Liver (tissue), 9 donors: ENCODE measurements around the gene NUDT21. TPM values are rescaled to one million over a fixed set of nuclear protein-coding genes. Genes with fewer than 3 reads are reported as not detected.

ENCODE experiments used
- DNase-seq: peaks from one replicate; pipeline ENCODE4 v3.0.0-alpha.2; 2017; ENCODE audit warnings: low spot score
- H3K27ac ChIP-seq, 2 donors: one replicate each; pipeline ENCODE4 v1.7.0; 2013; ENCODE audit warnings: inconsistent platforms in 2 of 2, low read length in 2 of 2, control low read depth in 1 of 2, low read depth in 1 of 2, mild to moderate bottlenecking in 1 of 2
- H3K27me3 ChIP-seq, 4 donors: one replicate each; pipeline versions ENCODE4 v1.6.1 to v1.7.0; 2013; ENCODE audit warnings: low read length in 3 of 4, inconsistent platforms in 1 of 4, mild to moderate bottlenecking in 1 of 4, moderate library complexity in 1 of 4; ENCODE audit not compliant: control insufficient read depth in 4 of 4, insufficient read depth in 4 of 4
- H3K36me3 ChIP-seq, 4 donors: one replicate each; pipeline versions ENCODE4 v1.6.1 to v1.7.0; 2013; ENCODE audit warnings: low read length in 3 of 4, mild to moderate bottlenecking in 3 of 4, low read depth in 1 of 4, moderate library complexity in 1 of 4; ENCODE audit not compliant: control insufficient read depth in 4 of 4, insufficient read depth in 3 of 4
- H3K4me1 ChIP-seq, 4 donors: one replicate each; pipeline versions ENCODE4 v1.6.1 to v1.7.0; 2013; ENCODE audit warnings: low read length in 3 of 4, mild to moderate bottlenecking in 3 of 4, moderate library complexity in 1 of 4; ENCODE audit not compliant: control insufficient read depth in 4 of 4, insufficient read depth in 4 of 4
- H3K4me3 ChIP-seq, 3 donors: one replicate each; pipeline versions ENCODE4 v1.6.1 to v1.7.0; 2013; ENCODE audit warnings: low read length in 3 of 3, control low read depth in 1 of 3, low read depth in 1 of 3, mild to moderate bottlenecking in 1 of 3
- H3K9ac ChIP-seq, 2 donors: one replicate each; pipeline ENCODE4 v1.7.0; 2013; ENCODE audit warnings: low read length in 2 of 2, mild to moderate bottlenecking in 2 of 2, moderate library complexity in 2 of 2, control low read depth in 1 of 2, low read depth in 1 of 2
- H3K9me3 ChIP-seq, 4 donors: one replicate each; pipeline versions ENCODE4 v1.6.1 to v1.7.0; 2013; ENCODE audit warnings: low read length in 3 of 4; ENCODE audit not compliant: control insufficient read depth in 4 of 4
- ATF3 ChIP-seq: IDR thresholded peaks from 2 replicates; pipeline ENCODE4 v1.6.1; 2016; ENCODE audit warnings: antibody characterized with exemption
- CTCF ChIP-seq: fragments of 150-350 bp; IDR thresholded peaks from 2 replicates; pipeline ENCODE4 v1.5.1; 2017; ENCODE audit warnings: improper control_type of control experiment, low read depth, low read length; ENCODE audit not compliant: missing input control
- EGR1 ChIP-seq, 2 donors: IDR thresholded peaks; 2 replicates each; pipeline ENCODE4 v1.6.1; 2016 to 2018; ENCODE audit warnings: antibody characterized with exemption in 2 of 2, low read depth in 2 of 2
- FOXA1 ChIP-seq: IDR thresholded peaks from 2 replicates; pipeline ENCODE4 v1.6.1; 2016; ENCODE audit warnings: antibody characterized with exemption
- FOXA2 ChIP-seq: IDR thresholded peaks from 2 replicates; pipeline ENCODE4 v1.6.1; 2016; ENCODE audit warnings: antibody characterized with exemption
- GABPA ChIP-seq, 2 donors: IDR thresholded peaks in 1 of 2; conservative IDR thresholded peaks in 1 of 2; 2 replicates each; pipeline ENCODE4 v1.6.1; 2016; ENCODE audit warnings: antibody characterized with exemption in 2 of 2, mild to moderate bottlenecking in 1 of 2, moderate library complexity in 1 of 2
- HNF4A ChIP-seq, 2 donors: conservative IDR thresholded peaks; 2 replicates each; pipeline ENCODE4 v1.6.1; 2016; ENCODE audit warnings: antibody characterized with exemption in 2 of 2, mild to moderate bottlenecking in 2 of 2
- HNF4G ChIP-seq: IDR thresholded peaks from 2 replicates; pipeline ENCODE4 v1.6.1; 2016; ENCODE audit warnings: antibody characterized with exemption
- JUND ChIP-seq, 2 donors: IDR thresholded peaks; 2 replicates each; pipeline ENCODE4 v1.6.1; 2016; ENCODE audit warnings: antibody characterized with exemption in 2 of 2
- MAX ChIP-seq: IDR thresholded peaks from 2 replicates; pipeline ENCODE4 v1.6.1; 2016; ENCODE audit warnings: antibody characterized with exemption
- NR2F2 ChIP-seq: IDR thresholded peaks from 2 replicates; pipeline ENCODE4 v1.6.1; 2016; ENCODE audit warnings: antibody characterized with exemption
- RAD21 ChIP-seq, 2 donors: IDR thresholded peaks; 2 replicates each; pipeline ENCODE4 v1.6.1; 2016; ENCODE audit warnings: antibody characterized with exemption in 2 of 2, mild to moderate bottlenecking in 2 of 2
- REST ChIP-seq: IDR thresholded peaks from 2 replicates; pipeline ENCODE4 v1.6.1; 2016; ENCODE audit warnings: antibody characterized with exemption, mild to moderate bottlenecking
- RXRA ChIP-seq, 2 donors: IDR thresholded peaks; 2 replicates each; pipeline ENCODE4 v1.6.1; 2017 to 2018; ENCODE audit warnings: antibody characterized with exemption in 2 of 2, mild to moderate bottlenecking in 1 of 2
- SP1 ChIP-seq: IDR thresholded peaks from 2 replicates; pipeline ENCODE4 v1.6.1; 2018; ENCODE audit warnings: antibody characterized with exemption, mild to moderate bottlenecking
- TAF1 ChIP-seq: conservative IDR thresholded peaks from 2 replicates; pipeline ENCODE4 v1.6.1; 2016; ENCODE audit warnings: antibody characterized with exemption, mild to moderate bottlenecking
- YY1 ChIP-seq: IDR thresholded peaks from 2 replicates; pipeline ENCODE4 v1.6.1; 2016; ENCODE audit warnings: antibody characterized with exemption, mild to moderate bottlenecking
- ZBTB33 ChIP-seq: IDR thresholded peaks from 2 replicates; pipeline ENCODE4 v1.6.1; 2016; ENCODE audit warnings: antibody characterized with exemption
- WGBS: extraction: QIAGEN DNeasy Blood & Tissue Kit; methylation state at CpG from one replicate; pipeline ENCODE4 v1.1.7; 2013; 5-methylcytosine and 5-hydroxymethylcytosine counted together
- polyA plus RNA-seq, 2 donors: library from polyadenylated mRNA; stranded (reverse) in 1 of 2; unstranded in 1 of 2; fragments of 200-250 nt in 1 of 2; fragments of >200 nt in 1 of 2; fragmentation: Nextera tagmentation in 1 of 2; extraction: Ambion mirVana in 1 of 2; gene quantifications; one replicate each; pipeline versions ENCODE4 v1.2.1 to v1.2.3, GENCODE V29; 2013 to 2015
- total RNA-seq, 2 donors: library from RNA; depleted of rRNA; stranded (reverse); fragments of >200 nt; gene quantifications; one replicate each; pipeline ENCODE4 v1.2.3, GENCODE V29; 2014
- donor health status: healthy.
- donor health status: healthy.
- donor health status: healthy.
- donor health status: healthy.
- donor health status: healthy.

Gene NUDT21
- total and polyA plus RNA-seq, 4 donors: 19.3 to 43.9 (median 27.2) TPM

GRCh38 chr16:56411624-56412023 lies 39.5 kb downstream of the NUDT21 start:
- H3K27ac ChIP-seq: peak overlapping the region in 1 of 2 donors; percentile 12
- DNase-seq: no peak
- TF ChIP-seq YY1: peak; percentile 28
- TF ChIP-seq SP1: peak; percentile 74
- peak in 1 of 2 donors; percentile 12 for TF ChIP-seq RAD21 (IDR thresholded peaks at IDR 0.05)
- peak in 1 of 2 donors; percentile 40 for TF ChIP-seq JUND (IDR thresholded peaks at IDR 0.05)
- no peak for TF ChIP-seq NR2F2
- peak; percentile 72 to 77 for TF ChIP-seq RXRA (IDR thresholded peaks at IDR 0.05)
- no peak for TF ChIP-seq TAF1
- no peak for TF ChIP-seq EGR1 (IDR thresholded peaks at IDR 0.05; ENCODE audit: low read depth in 2 of 2)
- TF ChIP-seq GABPA (IDR thresholded peaks at IDR 0.05 in 1 of 2, conservative IDR thresholded peaks at IDR 0.05 in 1 of 2): no peak
- TF ChIP-seq FOXA1: no peak
- TF ChIP-seq CTCF: peak; percentile 36
- TF ChIP-seq HNF4A (conservative IDR thresholded peaks at IDR 0.05): peak; percentile 45 to 61
- TF ChIP-seq FOXA2: no peak
- H3K36me3 ChIP-seq: peaks cover 4 to 19% (median 12%) of the 10 kb centered on the region in 4 donors
- no peaks in the 10 kb centered on the region for H3K27me3 ChIP-seq
- no peak overlapping the region for H3K9ac ChIP-seq
- H3K4me3 ChIP-seq: no peak overlapping the region
- H3K9me3 ChIP-seq: no peaks in the 10 kb centered on the region
- WGBS: 29% methylated on average over 2 of the region's 2 CpGs
- peaks cover 8 to 36% (median 20%) of the 10 kb centered on the region in 4 donors for H3K4me1 ChIP-seq

- Histone ChIP-seq H3K27me3 (no peaks in the 10 kb centered on the region), H3K9me3 (no peaks in the 10 kb centered on the region), H3K27ac (no peak overlapping the region), H3K4me3 (no peak overlapping the region), H3K36me3 (peaks cover 2 to 19% (median 12%) of the 10 kb centered on the region in 4 donors), H3K4me1 (peaks cover 6 to 32% (median 20%) of the 10 kb centered on the region in 4 donors), H3K9ac (no peak overlapping the region)
- 89% methylated on average over 5 of the region's 5 CpGs for whole genome bisulfite sequencing
- no peak for DNase-seq
- TF ChIP-seq YY1 (no peak), RAD21 (IDR thresholded peaks at IDR 0.05) (no peak), REST (no peak)
Observed at GRCh38 chr16:56411123-56411522, 40.0 kb downstream of the NUDT21 start.

- DNase-seq: no peak
- Histone ChIP-seq H3K9ac (no peak overlapping the region), H3K36me3 (peaks cover 2 to 33% (median 21%) of the 10 kb centered on the region in 4 donors)
- peak; percentile 53 for TF ChIP-seq YY1
- TF ChIP-seq RAD21 (IDR thresholded peaks at IDR 0.05): peak; percentile 11 to 52
- TF ChIP-seq NR2F2: no peak
- TF ChIP-seq ZBTB33: no peak
- peak; percentile 22 for TF ChIP-seq FOXA1
- TF ChIP-seq ATF3: peak; percentile 74
- TF ChIP-seq MAX: peak; percentile 64
- peak; percentile 59 to 81 for TF ChIP-seq JUND (IDR thresholded peaks at IDR 0.05)
- no peak for TF ChIP-seq TAF1
- peak; percentile 37 to 61 for TF ChIP-seq RXRA (IDR thresholded peaks at IDR 0.05)
- TF ChIP-seq HNF4G: peak; percentile 54
- TF ChIP-seq FOXA2: no peak
- no peak for TF ChIP-seq CTCF
- peak; percentile 43 for TF ChIP-seq SP1
Observed at GRCh38 chr16:56409195-56409594, 41.9 kb downstream of the NUDT21 start.

More at GRCh38 chr16:56409195-56409594, 41.9 kb downstream of the NUDT21 start:
- WGBS: 21% methylated on average over 4 of the region's 4 CpGs
- Histone ChIP-seq H3K4me3 (no peak overlapping the region), H3K9me3 (no peaks in the 10 kb centered on the region), H3K27ac (peak overlapping the region; percentile 85 to 95), H3K27me3 (no peaks in the 10 kb centered on the region), H3K4me1 (peaks cover 6 to 31% (median 20%) of the 10 kb centered on the region in 4 donors)
